GM21528 (cell line): ENCODE results near the gene LOXL3.
"Not testable (repeated sequence)": the region's sequence is repeated elsewhere in the genome, so short reads cannot be mapped to it uniquely, and the experiment has no call there.

ENCODE experiments used
- ATAC-seq: cut with Tn5 transposase; IDR thresholded peaks from one replicate; pipeline ENCODE4 v1.9.1; 2021; ENCODE audit warnings: mild to moderate bottlenecking, moderate library complexity; ENCODE audit not compliant: unreplicated experiment, low FRiP score

The LOXL3 gene

DNA sequence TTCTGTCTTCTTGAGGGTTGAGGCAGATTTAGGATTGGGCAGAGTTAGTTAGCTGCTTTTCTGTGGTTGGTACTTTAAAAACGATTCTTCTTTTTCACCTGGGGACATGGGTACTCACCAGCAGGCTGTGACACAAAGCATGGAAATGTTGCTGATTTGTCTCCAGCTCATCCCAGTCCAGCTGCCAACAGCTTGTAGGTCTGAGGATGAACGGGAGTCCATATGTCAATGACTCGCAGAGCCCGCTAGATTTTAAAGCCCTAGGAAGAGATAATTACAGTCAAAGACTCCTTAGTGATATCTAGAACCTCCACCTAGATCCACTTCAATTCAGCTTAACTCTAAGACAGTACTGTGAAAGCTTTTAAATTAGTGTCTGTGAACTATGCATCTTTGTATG is 21.6 kb upstream of the LOXL3 start:
- ATAC-seq, result no peak

GRCh38 chr2:74573747-74574562 is 20.2 kb upstream of the LOXL3 start:
- peak; percentile 35 for ATAC-seq

DNA sequence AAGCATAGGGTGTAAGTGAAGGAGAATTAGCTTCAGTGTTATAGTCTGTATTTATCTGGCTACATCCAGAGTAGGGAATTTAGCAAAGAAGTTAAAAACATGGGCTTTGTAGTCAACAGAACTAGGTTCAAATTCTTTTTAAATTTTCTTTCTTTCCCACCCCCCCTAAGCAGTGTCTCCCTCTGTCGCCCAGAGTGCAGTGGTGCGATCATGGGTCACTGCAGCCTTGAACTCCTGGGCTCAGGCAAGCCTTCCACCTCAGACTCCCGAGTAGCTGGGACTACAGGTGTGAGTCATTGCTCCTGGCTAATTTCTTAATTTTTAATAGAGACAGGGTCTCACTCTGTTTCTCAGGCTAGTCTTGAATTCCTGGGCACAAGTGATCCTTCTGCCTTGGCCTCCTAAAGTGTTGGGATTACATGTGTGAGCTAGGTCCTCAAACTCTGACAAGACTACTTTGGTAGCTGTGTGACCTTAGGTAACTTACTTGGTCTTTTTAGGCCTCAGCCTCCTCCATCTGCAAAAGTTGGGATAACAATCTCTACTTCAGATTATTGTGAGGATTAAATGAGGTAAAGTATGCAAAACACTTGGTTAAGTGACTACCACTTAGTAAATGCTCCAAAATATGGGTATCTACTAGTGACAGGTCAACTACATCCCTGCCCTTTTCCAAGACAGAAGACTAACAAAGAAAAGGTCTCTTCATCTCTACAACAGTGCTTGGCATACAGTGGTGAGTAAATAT is 18.6 kb upstream of the LOXL3 start:
- ATAC-seq, result no peak

DNA sequence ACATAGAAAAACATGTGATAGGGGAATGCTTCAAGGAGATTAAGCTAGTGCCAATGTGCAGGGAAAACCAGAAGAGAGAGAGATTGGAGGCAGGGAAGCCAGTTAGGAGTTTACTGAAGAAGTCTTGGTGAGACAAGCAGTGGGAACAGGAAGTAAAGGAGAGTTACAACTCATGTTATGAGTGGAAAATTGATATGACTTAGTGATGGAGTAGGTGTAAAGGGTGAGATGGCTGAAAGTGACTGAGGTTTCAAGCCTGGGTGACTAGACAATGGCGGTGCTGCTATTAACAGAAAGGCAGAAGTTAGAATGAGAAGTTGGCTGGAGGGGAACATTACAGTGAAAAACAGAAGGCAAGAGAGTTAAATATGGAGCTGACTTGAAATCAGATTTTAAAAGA is 17.3 kb upstream of the LOXL3 start:
- ATAC-seq, result peak; percentile 60

- no peak for ATAC-seq
Measured at GRCh38 chr2:74569686-74570085, 15.9 kb upstream of the LOXL3 start.

GRCh38 chr2:74567881-74568280 is 14.1 kb upstream of the LOXL3 start:
- ATAC-seq, result no peak

GRCh38 chr2:74566754-74567085 is 13.0 kb upstream of the LOXL3 start:
- ATAC-seq, result no peak

- no peak for ATAC-seq
Measured at GRCh38 chr2:74566076-74566753, 12.5 kb upstream of the LOXL3 start.

- ATAC-seq, result no peak
Measured at GRCh38 chr2:74564222-74564621, 10.5 kb upstream of the LOXL3 start.

DNA sequence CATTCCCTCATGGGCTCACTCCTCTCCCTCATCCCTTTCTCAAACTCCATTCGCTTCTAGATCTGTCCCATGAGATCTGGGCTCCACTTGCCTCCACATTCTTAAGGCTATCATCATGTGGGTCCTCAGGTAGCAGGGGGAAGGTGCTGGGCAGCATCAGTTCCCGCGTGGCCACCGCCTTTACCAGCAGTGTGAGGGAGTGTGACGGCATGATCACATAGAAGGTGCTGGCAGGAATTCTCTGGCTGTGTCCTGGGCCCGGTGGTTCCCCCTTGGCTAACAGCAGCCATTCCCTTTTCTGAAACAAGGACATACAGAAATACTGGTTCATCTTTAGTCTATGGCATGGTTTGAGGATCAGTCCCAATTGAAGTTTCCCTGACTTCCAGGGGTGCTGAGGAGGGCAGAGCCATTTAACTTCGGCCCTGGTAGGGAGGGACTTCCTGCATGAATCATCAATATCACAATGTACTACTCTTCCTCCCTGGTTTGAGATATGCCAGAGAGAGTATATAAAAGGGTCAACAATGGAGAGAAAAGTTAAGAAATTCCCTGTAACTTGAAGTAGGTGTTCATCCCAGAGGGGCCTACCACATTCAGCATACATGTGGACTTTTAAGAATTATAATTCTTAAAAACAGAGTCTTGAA is 8.5 kb upstream of the LOXL3 start:
- ATAC-seq, result no peak

DNA sequence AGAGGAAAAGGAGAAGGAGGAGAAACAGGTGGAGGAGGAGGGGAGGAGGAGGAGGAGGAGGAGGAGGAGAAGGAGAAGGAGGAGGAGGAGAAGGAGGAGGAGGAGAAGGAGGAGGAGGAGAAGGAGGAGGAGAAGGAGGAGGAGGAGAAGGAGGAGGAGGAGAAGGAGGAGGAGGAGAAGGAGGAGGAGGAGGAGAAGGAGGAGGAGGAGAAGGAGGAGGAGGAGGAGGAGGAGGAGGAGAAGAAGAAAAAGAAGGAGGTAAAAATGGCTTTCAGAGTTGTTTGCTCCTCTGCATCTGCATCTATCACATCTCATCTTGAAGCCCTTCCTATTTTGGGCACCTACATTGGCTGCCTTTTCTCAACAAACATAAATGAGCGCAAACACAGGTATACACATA is 7.3 kb upstream of the LOXL3 start:
- not testable (repeated sequence) for ATAC-seq

DNA sequence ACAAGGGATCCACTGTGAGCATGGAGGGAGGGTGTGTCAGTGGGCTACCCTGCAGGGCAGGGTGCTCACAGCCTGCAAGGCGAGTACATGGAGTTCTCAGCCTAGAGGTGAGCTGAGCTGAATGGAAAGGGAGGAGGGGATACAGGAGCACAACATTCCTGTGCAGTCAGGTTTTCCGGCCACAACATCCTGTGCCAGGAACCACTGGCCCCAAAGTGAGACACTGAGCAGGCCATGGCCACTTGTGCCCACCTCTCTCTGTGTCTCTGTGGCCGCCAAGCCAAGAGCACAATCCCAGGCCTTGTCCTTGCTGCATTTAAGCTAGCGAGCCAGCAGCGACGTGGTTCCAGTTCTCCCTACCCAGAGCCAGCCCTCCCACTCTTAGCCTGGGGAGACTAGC is 6.8 kb upstream of the LOXL3 start:
- no peak for ATAC-seq

GRCh38 chr2:74559912-74560311 is 6.2 kb upstream of the LOXL3 start:
- no peak for ATAC-seq

GRCh38 chr2:74558284-74559230 is 4.8 kb upstream of the LOXL3 start:
- no peak for ATAC-seq

DNA sequence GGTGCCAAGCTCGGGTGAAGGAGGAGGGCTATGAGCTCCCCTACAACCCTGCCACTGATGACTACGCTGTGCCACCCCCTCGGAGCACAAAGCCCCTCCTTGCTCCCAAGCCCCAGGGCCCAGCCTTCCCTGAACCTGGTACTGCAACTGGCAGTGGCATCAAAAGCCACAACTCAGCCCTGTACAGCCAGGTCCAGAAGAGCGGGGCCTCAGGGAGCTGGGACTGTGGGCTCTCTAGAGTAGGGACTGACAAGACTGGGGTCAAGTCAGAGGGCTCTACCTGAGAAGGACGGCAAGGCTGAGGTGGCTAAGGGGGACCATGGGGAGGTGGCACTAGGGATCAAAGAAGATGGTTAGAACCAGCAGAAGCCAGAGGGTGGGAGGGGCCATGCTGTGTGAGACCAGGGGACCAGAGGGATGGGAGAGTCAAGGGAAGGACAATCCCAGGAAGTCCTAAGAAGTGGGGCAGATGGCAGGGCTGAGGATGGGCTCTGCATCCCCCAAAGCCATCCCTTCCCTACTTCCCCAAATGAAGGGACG is 3.2 kb upstream of the LOXL3 start:
- no peak for ATAC-seq

GRCh38 chr2:74556159-74556558 is 2.4 kb upstream of the LOXL3 start:
- no peak for ATAC-seq

- ATAC-seq, result no peak
Measured at GRCh38 chr2:74555610-74556103, 1.9 kb upstream of the LOXL3 start.

DNA sequence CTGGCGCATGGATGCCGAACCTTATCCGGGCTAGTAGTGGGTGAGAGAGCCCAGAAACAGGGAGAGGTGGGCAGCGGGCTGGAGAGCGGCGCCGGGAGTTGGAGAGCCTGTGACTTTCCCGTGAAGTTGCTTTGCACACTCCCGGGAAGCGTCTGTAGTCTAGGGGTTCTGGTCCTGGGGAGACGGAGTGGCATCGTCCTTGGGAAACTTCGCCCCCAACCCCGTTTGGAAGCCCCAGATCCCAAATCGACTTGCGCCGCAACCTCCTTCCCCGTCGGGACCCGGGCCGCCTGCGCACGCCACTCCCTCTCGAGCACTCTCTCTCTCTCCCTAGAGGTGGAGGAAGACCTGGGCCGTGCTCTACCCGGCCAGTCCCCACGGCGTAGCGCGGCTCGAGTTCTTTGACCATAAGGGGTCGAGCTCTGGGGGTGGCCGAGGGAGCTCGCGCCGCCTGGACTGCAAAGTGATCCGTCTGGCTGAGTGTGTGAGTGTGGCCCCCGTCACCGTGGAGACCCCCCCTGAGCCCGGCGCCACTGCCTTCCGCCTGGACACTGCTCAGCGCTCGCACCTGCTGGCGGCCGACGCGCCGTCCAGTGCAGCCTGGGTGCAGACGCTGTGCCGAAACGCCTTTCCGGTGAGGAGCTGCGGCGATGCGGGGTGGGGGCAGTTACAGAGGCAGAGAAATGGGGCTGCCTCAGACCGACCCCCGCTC is 1.2 kb upstream of the LOXL3 start:
- ATAC-seq, result peak; percentile 48
